ENCODE data around the gene EIF4E3. TPM values are rescaled to one million over a fixed set of nuclear protein-coding genes. Genes with fewer than 3 reads are reported as not detected.

The EIF4E3 gene
- total RNA-seq, 1 donor from 2014 or later, result 52.6 TPM

DNA sequence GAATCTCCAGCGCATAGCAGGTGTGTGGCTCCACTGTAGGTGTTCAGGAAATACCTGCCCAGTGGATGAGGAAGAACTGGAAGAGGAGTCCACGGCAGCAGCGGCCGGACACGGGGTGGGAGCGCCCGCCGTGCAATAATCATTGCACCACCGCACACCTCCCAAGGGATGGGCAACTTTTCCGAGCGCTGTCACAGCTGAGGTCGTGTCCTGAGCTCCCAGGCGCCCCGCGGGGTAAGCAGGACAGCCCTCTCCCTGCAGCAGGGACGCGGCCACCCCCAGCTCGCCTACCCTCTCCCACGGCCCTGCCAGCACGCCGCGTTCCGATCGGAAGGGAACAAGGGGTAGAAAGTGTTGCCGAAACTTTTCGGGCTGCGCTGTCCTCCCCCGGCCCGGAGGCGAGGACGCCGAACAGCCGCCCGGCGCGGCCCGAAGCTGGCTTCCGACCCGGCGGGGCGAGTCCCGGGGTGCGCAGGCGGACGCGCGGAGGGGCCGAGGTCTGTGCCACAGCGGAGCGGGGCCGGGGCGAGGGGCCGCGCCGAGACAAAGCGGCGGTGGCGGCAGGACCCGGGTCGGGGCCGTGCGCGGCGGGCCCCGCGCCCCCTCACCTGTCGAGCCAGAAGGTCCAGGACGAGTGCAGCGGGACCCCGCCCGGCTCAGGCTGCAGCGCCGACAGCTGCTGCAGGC, 475 bp downstream of the EIF4E3 start:
- DNase-seq (peak; percentile 75), ATAC-seq (ENCODE audit: poor library complexity) (peak; percentile 78)
- intact Hi-C loops (cut with DNase I), result no loop called here

GRCh38 chr3:71724171-71724453, 1.1 kb downstream of the EIF4E3 start:
- no peak for ATAC-seq (ENCODE audit: poor library complexity)
- DNase-seq, result no peak
- intact Hi-C loops (cut with DNase I), result no loop called here

DNA sequence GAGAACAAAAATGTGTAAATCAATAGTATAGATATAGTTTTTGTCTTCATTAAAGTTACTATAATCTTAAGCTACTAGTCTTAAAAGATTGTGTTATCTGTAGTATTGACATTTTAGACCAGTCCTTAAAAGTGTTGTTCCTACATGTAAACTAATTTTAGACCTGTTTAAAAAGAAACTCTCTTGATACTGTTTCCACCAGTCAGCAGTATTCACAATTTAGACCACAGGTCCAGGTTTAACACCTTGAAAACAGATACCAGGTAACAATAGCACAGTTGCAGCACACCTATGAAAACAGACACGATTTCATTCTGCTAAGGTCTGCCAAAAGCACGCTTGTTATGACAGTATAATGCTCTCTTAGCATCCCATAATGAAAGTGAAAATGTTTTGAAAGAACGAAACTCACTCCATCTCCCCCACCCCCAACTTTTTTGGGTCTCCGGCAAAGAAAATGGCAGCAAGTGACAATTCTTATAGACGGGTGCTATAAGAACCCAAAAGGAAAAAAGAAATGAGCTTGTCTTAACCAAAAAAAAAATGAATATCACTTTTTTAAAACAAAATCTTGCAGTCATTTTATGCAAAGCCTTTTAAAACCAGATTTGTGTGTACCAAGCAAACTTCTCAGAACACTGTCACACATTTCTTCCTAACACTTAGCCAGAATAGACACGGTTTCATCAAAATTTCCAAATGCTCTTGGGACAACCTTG, 1.6 kb downstream of the EIF4E3 start:
- no peak for ATAC-seq (ENCODE audit: poor library complexity)
- intact Hi-C loops (cut with DNase I), result no loop called here
- DNase-seq, result no peak

GRCh38 chr3:71722693-71723092, 2.5 kb downstream of the EIF4E3 start:
- intact Hi-C loops (cut with DNase I), result no loop called here
- no peak for ATAC-seq (ENCODE audit: poor library complexity)

DNA sequence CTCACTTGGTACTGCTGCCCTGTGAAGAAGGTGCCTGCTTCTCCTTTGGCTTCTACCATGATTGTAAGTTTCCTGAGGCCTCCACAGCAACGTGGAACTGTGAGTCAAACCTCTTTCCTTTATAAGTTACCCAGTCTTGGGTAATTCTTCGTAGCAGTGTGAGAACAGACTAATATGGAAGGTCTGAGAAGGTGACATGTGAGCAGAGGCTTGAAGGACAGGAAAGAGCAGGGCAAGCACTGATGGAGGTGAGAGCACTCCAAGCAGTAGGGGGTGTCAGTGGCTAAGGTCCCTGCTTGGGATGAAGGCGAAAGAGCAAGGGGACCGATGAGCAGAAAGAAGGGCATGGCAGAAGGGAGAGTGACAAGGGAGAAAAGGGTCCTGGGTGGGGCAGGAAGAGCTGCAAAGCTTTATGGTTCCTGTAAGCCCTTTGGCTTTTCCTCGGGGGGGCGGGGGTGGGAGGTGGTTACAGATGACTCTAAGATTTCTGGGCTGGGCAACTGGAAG, 3.5 kb downstream of the EIF4E3 start:
- ATAC-seq (ENCODE audit: poor library complexity) (no peak), DNase-seq (no peak)
- intact Hi-C loops (cut with DNase I), result no loop called here

More at GRCh38 chr3:71722693-71723092, 2.5 kb downstream of the EIF4E3 start:
- DNase-seq, result no peak

DNA sequence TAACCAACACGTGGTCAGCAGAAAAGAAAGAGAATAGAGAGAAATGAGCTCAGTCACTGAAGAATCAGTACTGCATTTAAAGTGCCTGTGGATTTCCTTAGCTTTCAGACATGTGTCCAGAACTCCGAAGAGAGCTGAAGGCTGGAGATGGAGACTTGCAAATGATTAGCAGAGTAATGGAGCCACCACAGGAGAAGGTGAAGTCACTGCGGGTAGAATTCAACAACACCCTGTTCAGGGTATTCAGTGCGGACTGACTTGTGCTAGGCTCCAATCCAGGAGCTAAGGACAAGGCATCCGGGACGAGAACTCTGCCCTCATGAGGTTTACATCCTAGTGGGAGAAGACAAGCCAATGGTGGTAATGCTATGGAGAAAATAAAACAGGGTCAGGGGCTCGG, 4.2 kb downstream of the EIF4E3 start:
- ATAC-seq (ENCODE audit: poor library complexity), result no peak
- no peak for DNase-seq
- intact Hi-C loops (cut with DNase I), result no loop called here

DNA sequence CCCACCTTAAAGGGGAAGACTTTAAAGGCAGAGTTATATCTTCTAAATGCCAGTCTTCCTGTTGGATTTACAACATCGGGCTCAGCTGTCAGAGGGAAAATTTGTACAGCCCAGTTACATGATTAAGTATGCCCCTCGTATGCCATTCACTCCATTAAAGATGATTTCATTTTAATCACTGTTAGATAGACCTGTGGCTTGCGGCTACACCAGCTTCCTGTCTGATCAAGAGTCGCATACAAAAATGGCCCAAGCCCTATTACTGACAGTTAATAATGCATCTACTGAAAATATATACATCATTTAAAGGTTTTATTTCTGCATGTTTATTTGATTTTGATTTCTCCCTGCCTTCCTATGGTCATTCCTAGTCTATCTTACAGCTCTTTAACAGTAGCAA, 7.1 kb downstream of the EIF4E3 start:
- DNase-seq (no peak), ATAC-seq (ENCODE audit: poor library complexity) (no peak)
- intact Hi-C loops (cut with DNase I), result no loop called here

DNA sequence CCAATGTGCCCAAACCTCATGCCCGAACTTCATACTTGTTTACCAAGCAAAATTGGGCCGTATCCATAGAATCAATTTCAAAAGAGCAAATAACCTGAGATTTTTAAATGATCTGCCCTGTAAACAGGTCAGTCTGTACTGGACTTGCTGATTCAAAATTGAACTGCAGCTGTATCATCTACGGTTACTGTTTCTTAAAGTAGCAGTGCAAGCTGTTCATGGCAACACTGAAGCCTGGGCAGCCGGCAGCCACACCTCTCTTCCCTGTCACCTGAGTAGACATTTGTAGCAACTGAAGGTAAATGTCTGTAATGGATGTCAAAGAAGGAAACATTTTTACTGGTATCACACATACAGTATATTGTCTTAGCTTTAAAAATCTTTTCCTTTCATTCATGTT, 10.6 kb downstream of the EIF4E3 start:
- intact Hi-C loops (cut with DNase I), result no loop called here
- ATAC-seq (ENCODE audit: poor library complexity) (no peak), DNase-seq (no peak)

GRCh38 chr3:71713041-71713440, 12.2 kb downstream of the EIF4E3 start:
- ATAC-seq (ENCODE audit: poor library complexity) (no peak), DNase-seq (no peak)
- intact Hi-C loops (cut with DNase I), result no loop called here

GRCh38 chr3:71710906-71711494, 14.2 kb downstream of the EIF4E3 start:
- DNase-seq (no peak), ATAC-seq (ENCODE audit: poor library complexity) (peak; percentile 68)
- intact Hi-C loops (cut with DNase I), result no loop called here

GRCh38 chr3:71709908-71710511, 15.2 kb downstream of the EIF4E3 start:
- DNase-seq, result no peak
- intact Hi-C loops (cut with DNase I), result loop anchor here (10.0 kb wide), 1 partner anchor 1115 kb away; no protein-coding TSS in a partner anchor
- ATAC-seq (ENCODE audit: poor library complexity), result no peak

DNA sequence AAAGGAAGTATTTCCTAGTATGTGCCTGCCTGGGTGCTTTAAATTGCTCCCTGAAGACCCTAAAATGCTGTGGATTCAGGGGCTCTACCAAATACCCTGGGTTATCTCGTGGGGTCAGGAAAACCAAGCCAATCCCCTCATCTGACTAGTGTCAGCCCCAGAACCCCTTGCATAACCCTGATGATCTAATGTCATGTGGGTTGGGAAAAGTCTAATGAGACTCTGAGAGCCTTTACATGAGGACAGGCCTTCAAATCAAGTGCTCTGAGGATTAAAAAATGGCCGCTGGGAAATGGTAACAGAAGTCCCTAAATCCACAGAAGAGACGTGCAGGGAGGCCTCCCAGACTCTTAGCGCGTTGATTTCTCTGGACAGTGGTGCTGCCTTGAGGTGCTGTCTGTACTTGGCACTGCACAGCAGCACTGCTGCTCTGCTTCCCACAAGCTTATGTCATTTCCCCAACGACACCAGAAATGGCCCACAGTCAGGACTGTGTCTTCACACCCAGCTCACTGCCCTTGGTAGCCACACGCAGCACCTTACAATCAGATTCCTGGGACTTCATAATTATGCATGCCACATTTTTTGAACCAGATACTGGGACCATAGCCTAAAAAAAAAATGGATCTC, 16.6 kb downstream of the EIF4E3 start:
- DNase-seq (peak; percentile 56), ATAC-seq (ENCODE audit: poor library complexity) (peak; percentile 67)
- intact Hi-C loops (cut with DNase I), result loop anchor here (10.0 kb wide), 1 partner anchor 1116 kb away; no protein-coding TSS in a partner anchor

DNA sequence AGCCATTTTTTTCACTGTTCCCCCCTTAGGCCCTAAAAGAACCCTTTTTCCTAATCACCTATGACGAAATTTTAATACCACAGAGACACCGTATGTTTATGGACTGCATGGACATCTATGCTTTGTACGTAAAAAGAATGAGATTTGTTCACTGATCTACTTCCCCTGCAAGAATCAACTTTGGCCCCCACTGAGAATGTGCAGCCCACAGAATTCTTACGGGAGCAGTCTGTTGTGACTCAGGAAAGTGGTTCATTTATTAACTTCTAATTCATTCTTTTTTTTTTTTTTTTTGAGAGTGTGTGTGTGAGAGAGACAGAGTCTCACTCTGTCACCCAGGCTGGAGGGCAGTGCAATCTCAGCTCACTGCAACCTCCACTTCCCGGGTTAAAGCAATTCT, 17.6 kb downstream of the EIF4E3 start:
- intact Hi-C loops (cut with DNase I), result loop anchor here (10.0 kb wide), 1 partner anchor 1117 kb away; no protein-coding TSS in a partner anchor
- ATAC-seq (ENCODE audit: poor library complexity) (no peak), DNase-seq (no peak)

DNA sequence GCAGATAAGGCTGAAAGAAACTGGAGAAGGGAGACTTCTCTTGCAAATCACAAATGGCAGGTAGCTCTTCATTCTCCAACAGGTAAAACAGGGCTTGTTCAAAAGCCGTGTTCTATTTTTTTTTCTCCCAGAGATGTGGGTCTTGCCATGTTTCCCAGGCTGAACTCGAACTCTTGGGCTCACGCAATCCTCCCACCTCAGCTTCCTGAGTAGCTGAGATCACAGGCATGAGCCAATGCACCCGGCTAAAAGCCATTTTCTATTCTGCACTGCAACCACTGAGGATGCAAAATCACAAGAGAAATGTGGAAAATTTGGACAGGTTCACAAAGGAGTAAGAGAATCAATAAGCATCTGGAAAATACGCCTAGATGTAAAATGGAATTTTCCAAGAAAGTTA, 19.5 kb downstream of the EIF4E3 start:
- ATAC-seq (ENCODE audit: poor library complexity), result no peak
- intact Hi-C loops (cut with DNase I), result loop anchor here (10.0 kb wide), 1 partner anchor 1119 kb away; no protein-coding TSS in a partner anchor
- DNase-seq, result no peak

DNA sequence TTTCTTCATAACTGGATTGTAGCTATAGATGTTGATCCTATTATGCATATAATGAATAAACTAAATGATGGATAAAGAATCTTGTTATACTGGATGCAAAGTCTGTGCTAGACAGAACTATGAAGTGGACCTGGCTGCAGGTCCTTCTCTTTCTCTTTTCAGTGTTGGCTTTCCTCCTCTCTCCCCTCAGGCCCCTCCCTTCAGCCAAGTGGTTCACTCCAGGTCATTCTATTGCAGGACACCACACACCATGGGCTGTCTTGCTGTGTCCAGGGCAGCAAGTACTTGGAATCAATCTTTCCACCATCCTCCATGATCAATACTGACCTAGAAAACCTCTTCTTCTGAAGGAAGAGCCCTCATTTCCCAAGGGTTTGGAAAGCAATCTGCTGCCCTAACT, 20.3 kb downstream of the EIF4E3 start:
- DNase-seq, result no peak
- intact Hi-C loops (cut with DNase I), result loop anchor here (10.0 kb wide), 1 partner anchor 1120 kb away; no protein-coding TSS in a partner anchor
- peak; percentile 82 for ATAC-seq (ENCODE audit: poor library complexity)

GRCh38 chr3:71703797-71704196, 21.4 kb downstream of the EIF4E3 start:
- intact Hi-C loops (cut with DNase I), result loop anchor here (10.0 kb wide), 1 partner anchor 1121 kb away; no protein-coding TSS in a partner anchor
- DNase-seq, result no peak
- no peak for ATAC-seq (ENCODE audit: poor library complexity)

GRCh38 chr3:71702131-71703024, 22.8 kb downstream of the EIF4E3 start:
- no peak for ATAC-seq (ENCODE audit: poor library complexity)
- intact Hi-C loops (cut with DNase I), result loop anchor here (10.0 kb wide), 1 partner anchor 1122 kb away; no protein-coding TSS in a partner anchor
- DNase-seq, result no peak

All from Right ventricle myocardium superior (tissue), 1 donor.